Duodenal mucosa (tissue), 2 donors: ENCODE data around the gene SLC17A9.

Experiments
- H3K27ac ChIP-seq: one replicate; pipeline ENCODE4 v1.7.0; 2013; ENCODE audit warnings: low read depth, low read length
- H3K27me3 ChIP-seq, 2 donors: one replicate each; pipeline ENCODE4 v1.7.0; 2013; ENCODE audit warnings: low read length in 2 of 2, control low read depth in 1 of 2; ENCODE audit not compliant: insufficient read depth in 2 of 2, control insufficient read depth in 1 of 2
- H3K36me3 ChIP-seq, 2 donors: one replicate each; pipeline ENCODE4 v1.7.0; 2013; ENCODE audit warnings: low read length in 2 of 2, control low read depth in 1 of 2; ENCODE audit not compliant: insufficient read depth in 2 of 2, control insufficient read depth in 1 of 2
- H3K4me1 ChIP-seq, 2 donors: one replicate each; pipeline ENCODE4 v1.7.0; 2013; ENCODE audit warnings: low read length in 2 of 2, control low read depth in 1 of 2; ENCODE audit not compliant: insufficient read depth in 2 of 2, control insufficient read depth in 1 of 2
- H3K4me3 ChIP-seq, 2 donors: one replicate each; pipeline ENCODE4 v1.7.0; 2013; ENCODE audit warnings: low read length in 2 of 2, low read depth in 1 of 2
- H3K9ac ChIP-seq, 2 donors: one replicate each; pipeline ENCODE4 v1.7.0; 2013; ENCODE audit warnings: low read length in 2 of 2, low read depth in 1 of 2
- H3K9me3 ChIP-seq, 2 donors: one replicate each; pipeline ENCODE4 v1.7.0; 2013; ENCODE audit warnings: low read length in 2 of 2, control low read depth in 1 of 2; ENCODE audit not compliant: control insufficient read depth in 1 of 2

Gene SLC17A9

GRCh38 chr20:62937268-62938104 lies 15.0 kb upstream of the SLC17A9 start:
- Histone ChIP-seq H3K9ac (peak overlapping the region; percentile 78 to 91), H3K4me1 (peaks cover 20 to 35% of the 10 kb centered on the region in 2 donors), H3K36me3 (peaks cover 11 to 28% of the 10 kb centered on the region in 2 donors), H3K9me3 (no peaks in the 10 kb centered on the region), H3K27ac (peak overlapping the region; percentile 86), H3K4me3 (peak overlapping the region; percentile 91 to 92), H3K27me3 (no peaks in the 10 kb centered on the region)

- Histone ChIP-seq H3K9ac (peak within 1 kb of the TSS; percentile 78 to 91), H3K9me3 (no peaks in the 10 kb centered on the region), H3K4me1 (peaks cover 20 to 35% of the 10 kb centered on the region in 2 donors), H3K4me3 (peak within 1 kb of the TSS; percentile 91 to 92), H3K27me3 (no peaks in the 10 kb centered on the region), H3K27ac (peak within 1 kb of the TSS; percentile 86), H3K36me3 (peaks cover 14 to 36% of the 10 kb centered on the region in 2 donors)
Observed at GRCh38 chr20:62938105-62938888, 14.2 kb upstream of the SLC17A9 start, which contains the start of gene GID8. Gene GID8, plus strand, starts transcription at chr20:62938147. Its CDS starts 3,356 bp downstream, at chr20:62941503.

- peaks cover 22 to 43% of the 10 kb centered on the region in 2 donors for H3K36me3 ChIP-seq
- H3K4me3 ChIP-seq: no peak overlapping the region
- no peaks in the 10 kb centered on the region for H3K27me3 ChIP-seq
- no peak overlapping the region for H3K27ac ChIP-seq
- no peak overlapping the region for H3K9ac ChIP-seq
- peaks cover 11 to 27% of the 10 kb centered on the region in 2 donors for H3K4me1 ChIP-seq
- no peaks in the 10 kb centered on the region for H3K9me3 ChIP-seq
Observed at GRCh38 chr20:62940875-62941274, 11.6 kb upstream of the SLC17A9 start.

- Histone ChIP-seq H3K9me3 (no peaks in the 10 kb centered on the region), H3K4me1 (peaks cover 10 to 19% of the 10 kb centered on the region in 2 donors), H3K27ac (no peak overlapping the region), H3K36me3 (peaks cover 21 to 52% of the 10 kb centered on the region in 2 donors), H3K27me3 (no peaks in the 10 kb centered on the region), H3K9ac (no peak overlapping the region), H3K4me3 (no peak overlapping the region)
Observed at GRCh38 chr20:62941792-62942191, 10.7 kb upstream of the SLC17A9 start.

- no peaks in the 10 kb centered on the region for H3K9me3 ChIP-seq
- H3K27me3 ChIP-seq: no peaks in the 10 kb centered on the region
- H3K27ac ChIP-seq: no peak overlapping the region
- H3K4me1 ChIP-seq: peaks cover 10 to 17% of the 10 kb centered on the region in 2 donors
- H3K9ac ChIP-seq: no peak overlapping the region
- peaks cover 21 to 57% of the 10 kb centered on the region in 2 donors for H3K36me3 ChIP-seq
- H3K4me3 ChIP-seq: no peak overlapping the region
Observed at GRCh38 chr20:62942456-62942855, 10.1 kb upstream of the SLC17A9 start.

- Histone ChIP-seq H3K27ac (no peak overlapping the region), H3K27me3 (no peaks in the 10 kb centered on the region), H3K9me3 (no peaks in the 10 kb centered on the region), H3K9ac (no peak overlapping the region), H3K4me1 (peaks cover 10 to 17% of the 10 kb centered on the region in 2 donors), H3K36me3 (peaks cover 21 to 66% of the 10 kb centered on the region in 2 donors), H3K4me3 (no peak overlapping the region)
Observed at GRCh38 chr20:62943396-62943795, 9.1 kb upstream of the SLC17A9 start.

- no peaks in the 10 kb centered on the region for H3K9me3 ChIP-seq
- peaks cover 7 to 13% of the 10 kb centered on the region in 2 donors for H3K4me1 ChIP-seq
- peaks cover 25 to 71% of the 10 kb centered on the region in 2 donors for H3K36me3 ChIP-seq
- H3K4me3 ChIP-seq: no peak overlapping the region
- no peak overlapping the region for H3K27ac ChIP-seq
- no peaks in the 10 kb centered on the region for H3K27me3 ChIP-seq
- H3K9ac ChIP-seq: no peak overlapping the region
Observed at GRCh38 chr20:62944184-62944583, 8.3 kb upstream of the SLC17A9 start.

- Histone ChIP-seq H3K4me3 (no peak overlapping the region), H3K9ac (no peak overlapping the region), H3K36me3 (peaks cover 28 to 73% of the 10 kb centered on the region in 2 donors), H3K9me3 (no peaks in the 10 kb centered on the region), H3K4me1 (peaks cover 1 to 8% of the 10 kb centered on the region in 2 donors), H3K27ac (no peak overlapping the region), H3K27me3 (no peaks in the 10 kb centered on the region)
Observed at GRCh38 chr20:62944746-62945145, 7.8 kb upstream of the SLC17A9 start.

GRCh38 chr20:62945771-62946339 lies 6.7 kb upstream of the SLC17A9 start:
- no peaks in the 10 kb centered on the region for H3K27me3 ChIP-seq
- H3K4me1 ChIP-seq: peaks cover 0 to 2% of the 10 kb centered on the region in 2 donors
- H3K9ac ChIP-seq: no peak overlapping the region
- H3K9me3 ChIP-seq: no peaks in the 10 kb centered on the region
- no peak overlapping the region for H3K27ac ChIP-seq
- no peak overlapping the region for H3K4me3 ChIP-seq
- peaks cover 28 to 73% of the 10 kb centered on the region in 2 donors for H3K36me3 ChIP-seq
